ENCODE data around the gene ITGB7. TPM values are rescaled to one million over a fixed set of nuclear protein-coding genes. Genes with fewer than 3 reads are reported as not detected.

Gene ITGB7
- total RNA-seq, 1 experiment from 2014 or later: 1.9 TPM

GRCh38 chr12:53191885-53192530 is 15.0 kb downstream of the ITGB7 start:
- Histone ChIP-seq H3K27me3 (ENCODE audit: low read length) (no peaks in the 10 kb centered on the region), H3K36me3 (ENCODE audit: low read depth, low read length) (peaks cover 19% of the 10 kb centered on the region), H4K20me1 (ENCODE audit: low read length) (no peaks in the 10 kb centered on the region), H3K9me3 (ENCODE audit: low read length) (no peaks in the 10 kb centered on the region), H3K27ac (ENCODE audit: low read length) (no peak overlapping the region), H3K9me2 (replicated peaks; ENCODE audit: low read length) (no peaks in the 10 kb centered on the region), H3K4me3 (ENCODE audit: low read length) (no peak overlapping the region), H3K9ac (ENCODE audit: low read length) (no peak overlapping the region), H3F3A (ENCODE audit: low read length, unreplicated experiment) (no peaks in the 10 kb centered on the region), H2AFZ (ENCODE audit: low read length) (no peak overlapping the region), H3K4me2 (ENCODE audit: low read length) (no peak overlapping the region), H3K79me2 (ENCODE audit: low read length) (no peaks in the 10 kb centered on the region), H3K4me1 (ENCODE audit: insufficient read depth, low read length) (peaks cover 10% of the 10 kb centered on the region)
- intact Hi-C loops (cut with micrococcal nuclease): no loop called here
- ChIA-PET CTCF (no interaction called here), POLR2A (ENCODE audit: unreplicated experiment) (no interaction called here)
- no peak for ATAC-seq
- TF ChIP-seq CTCF (conservative IDR thresholded peaks at IDR 0.05; ENCODE audit: low read depth, low read length) (no peak), EZH2phosphoT487 (IDR thresholded peaks at IDR 0.05; ENCODE audit: borderline replicate concordance, low read length) (no peak), EZH2 (IDR thresholded peaks at IDR 0.05; ENCODE audit: low read length, unreplicated experiment) (no peak)
- BruUV-seq (replicated peaks): no TSS peak
- no peak for DNase-seq

GRCh38 chr12:53191096-53191884 is 15.8 kb downstream of the ITGB7 start:
- Histone ChIP-seq H3K4me2 (ENCODE audit: low read length) (no peak overlapping the region), H3K27ac (ENCODE audit: low read length) (no peak overlapping the region), H3K36me3 (ENCODE audit: low read depth, low read length) (peaks cover 25% of the 10 kb centered on the region), H3K4me3 (ENCODE audit: low read length) (no peak overlapping the region), H3K4me1 (ENCODE audit: insufficient read depth, low read length) (peaks cover 7% of the 10 kb centered on the region), H3K9me3 (ENCODE audit: low read length) (no peaks in the 10 kb centered on the region), H3K9me2 (replicated peaks; ENCODE audit: low read length) (no peaks in the 10 kb centered on the region), H3F3A (ENCODE audit: low read length, unreplicated experiment) (no peaks in the 10 kb centered on the region), H3K27me3 (ENCODE audit: low read length) (no peaks in the 10 kb centered on the region), H3K9ac (ENCODE audit: low read length) (no peak overlapping the region), H2AFZ (ENCODE audit: low read length) (no peak overlapping the region), H4K20me1 (ENCODE audit: low read length) (no peaks in the 10 kb centered on the region), H3K79me2 (ENCODE audit: low read length) (no peaks in the 10 kb centered on the region)
- ChIA-PET POLR2A (ENCODE audit: unreplicated experiment) (no interaction called here), CTCF (no interaction called here)
- DNase-seq (no peak), ATAC-seq (no peak)
- intact Hi-C loops (cut with micrococcal nuclease): no loop called here
- no peak for TF ChIP-seq CTCF (conservative IDR thresholded peaks at IDR 0.05; ENCODE audit: low read depth, low read length)
- TF ChIP-seq EZH2phosphoT487 (IDR thresholded peaks at IDR 0.05; ENCODE audit: borderline replicate concordance, low read length): no peak
- no peak for TF ChIP-seq EZH2 (IDR thresholded peaks at IDR 0.05; ENCODE audit: low read length, unreplicated experiment)
- no TSS peak for BruUV-seq (replicated peaks)
